GM10266 (cell line): ENCODE results near the gene CTNND2.

Experiments
- DNase-seq: peaks from one replicate; pipeline ENCODE4 v3.0.0; 2012; ENCODE audit errors: extremely low spot score
- CTCF ChIP-seq: IDR thresholded peaks from 2 replicates; pipeline ENCODE4 v1.5.1; 2012; ENCODE audit warnings: mild to moderate bottlenecking, low read depth; ENCODE audit not compliant: control insufficient read depth, insufficient read depth; ENCODE audit errors: missing control alignments

Gene CTNND2

GRCh38 chr5:11177999-11178711 lies 726.1 kb downstream of the CTNND2 start:
- no peak for TF ChIP-seq CTCF
- DNase-seq: no peak

DNA sequence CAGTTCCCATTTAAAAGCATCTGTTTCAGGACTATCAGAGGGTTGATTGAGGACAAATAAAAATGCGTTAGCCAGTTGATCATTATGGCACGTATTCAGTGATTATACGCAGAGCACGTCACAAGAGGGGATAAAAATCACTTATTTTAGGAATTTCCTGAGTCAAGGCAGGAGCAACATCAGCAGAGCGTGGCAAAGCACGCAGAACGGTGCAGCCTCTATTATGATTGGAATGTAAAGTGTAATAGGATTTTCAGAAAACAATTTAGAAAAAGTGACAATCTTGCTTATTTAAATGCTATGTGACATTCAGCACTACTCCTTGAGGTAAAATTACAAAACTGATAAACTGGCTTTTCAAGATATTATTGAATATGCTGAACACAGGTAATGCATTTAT lies 729.7 kb downstream of the CTNND2 start:
- DNase-seq: no peak
- no peak for TF ChIP-seq CTCF

DNA sequence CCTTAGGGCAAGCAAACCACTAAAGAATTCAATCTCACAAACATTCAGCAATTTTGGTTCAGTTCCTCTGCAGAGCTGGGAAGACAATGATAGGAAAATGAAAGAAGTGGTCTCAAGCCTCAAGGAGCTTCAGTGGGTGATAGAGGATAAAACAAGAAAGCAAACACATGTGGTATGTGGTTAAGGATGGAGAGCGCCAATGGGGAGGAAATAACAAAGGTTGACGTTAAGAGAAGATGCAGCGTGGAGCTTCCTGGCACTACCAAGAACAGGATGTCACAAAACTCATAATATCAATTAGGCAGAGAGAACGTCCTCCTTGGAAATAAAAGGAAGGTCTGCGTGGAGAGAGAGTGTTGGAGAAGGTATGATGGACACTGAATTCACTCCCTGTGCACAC lies 731.8 kb downstream of the CTNND2 start:
- no peak for DNase-seq
- TF ChIP-seq CTCF: no peak

GRCh38 chr5:11171236-11171635 lies 733.0 kb downstream of the CTNND2 start:
- DNase-seq: no peak
- no peak for TF ChIP-seq CTCF

DNA sequence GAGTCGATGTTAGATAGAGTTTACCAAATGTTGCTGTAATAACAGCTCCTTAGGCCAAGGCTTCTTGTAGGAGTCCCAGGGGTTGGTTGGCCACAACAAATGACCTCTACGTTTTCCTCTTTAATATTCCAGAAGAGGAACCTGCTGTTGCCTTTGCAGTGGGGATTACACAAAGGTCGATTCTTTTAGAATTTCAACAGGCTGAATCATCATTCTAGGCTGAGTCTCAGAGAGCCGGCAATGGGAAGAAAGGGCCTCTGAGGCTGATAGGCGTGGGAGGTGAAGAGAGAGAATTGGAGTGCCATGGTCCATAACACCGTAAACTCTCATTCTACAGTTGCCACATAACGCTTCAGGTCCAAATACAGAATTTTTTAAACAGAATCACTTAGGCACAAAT lies 737.3 kb downstream of the CTNND2 start:
- no peak for TF ChIP-seq CTCF
- DNase-seq: no peak

- no peak for TF ChIP-seq CTCF
- no peak for DNase-seq
Measured at GRCh38 chr5:11164531-11165294, 739.5 kb downstream of the CTNND2 start.

DNA sequence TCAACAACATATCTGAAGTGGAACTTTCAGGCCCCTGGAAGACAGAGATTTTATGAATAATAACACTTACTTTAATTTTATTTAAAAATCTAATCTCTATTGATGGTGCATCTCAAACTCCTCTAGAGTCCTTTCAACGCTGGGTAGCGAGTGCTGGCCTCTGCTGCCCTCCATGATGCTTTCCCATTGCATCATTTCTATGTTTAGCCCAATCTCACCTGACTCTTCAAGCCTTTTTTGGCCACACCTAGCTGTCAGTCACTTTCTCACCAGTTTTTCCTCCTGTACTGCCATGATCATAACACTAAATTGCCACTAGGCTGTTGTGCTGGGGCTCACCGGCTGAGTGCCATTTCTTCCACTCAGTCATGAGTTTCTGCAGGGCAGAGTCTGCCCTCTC lies 747.1 kb downstream of the CTNND2 start:
- no peak for DNase-seq
- TF ChIP-seq CTCF: no peak
